Common myeloid progenitor, CD34-positive (primary cell): ENCODE data around the gene NAB2.

Experiments used
- CTCF ChIA-PET: fragments of 350-600 bp; sonication (Branson Sonifier 250); formaldehyde crosslinking; loops from one replicate; lab custom pipeline; 2021; ENCODE audit warnings: antibody characterized with exemption; lab: Charles Lee
- POLR2A ChIA-PET: fragments of 350-600 bp; sonication (Branson Sonifier 250); formaldehyde crosslinking; loops from one replicate; lab custom pipeline; 2021; ENCODE audit warnings: antibody characterized with exemption; lab: Charles Lee
- DNase-seq, 3 donors: peaks; one replicate each; pipeline versions ENCODE4 v3.0.0 to v3.0.0-alpha.2; 2013
- H3K27ac ChIP-seq, 2 experiments: 1 replicate in 1 of 2; 2 replicates in 1 of 2; pipeline ENCODE4 v1.7.0; 2013; ENCODE audit warnings: inconsistent platforms in 2 of 2, low read length in 2 of 2, mild to moderate bottlenecking in 2 of 2, low read depth in 1 of 2, moderate library complexity in 1 of 2; ENCODE audit not compliant: severe bottlenecking in 2 of 2, insufficient read depth in 1 of 2, poor library complexity in 1 of 2
- H3K27me3 ChIP-seq, 5 experiments: replicated peaks in 2 of 5; 1 replicate in 3 of 5; 2 replicates in 2 of 5; pipeline versions ENCODE4 v1.6.1 to v1.7.0; 2013; ENCODE audit warnings: low read length in 4 of 5, mild to moderate bottlenecking in 2 of 5, moderate library complexity in 2 of 5, inconsistent platforms in 1 of 5; ENCODE audit not compliant: insufficient read depth in 5 of 5, control insufficient read depth in 4 of 5
- H3K36me3 ChIP-seq, 4 experiments: 1 replicate in 2 of 4; 2 replicates in 2 of 4; pipeline versions ENCODE4 v1.6.1 to v1.7.0; 2013; ENCODE audit warnings: low read length in 3 of 4, control low read depth in 1 of 4, mild to moderate bottlenecking in 1 of 4; ENCODE audit not compliant: control insufficient read depth in 4 of 4, insufficient read depth in 4 of 4
- H3K4me1 ChIP-seq, 4 experiments: 1 replicate in 3 of 4; 2 replicates in 1 of 4; pipeline versions ENCODE4 v1.6.1 to v1.7.1; 2013; ENCODE audit warnings: low read length in 3 of 4, mild to moderate bottlenecking in 3 of 4, control low read depth in 1 of 4, inconsistent platforms in 1 of 4, moderate library complexity in 1 of 4; ENCODE audit not compliant: control insufficient read depth in 4 of 4, insufficient read depth in 4 of 4; ENCODE audit errors: control extremely low read depth in 1 of 4
- H3K4me3 ChIP-seq, 7 experiments: 1 replicate in 4 of 7; 2 replicates in 3 of 7; pipeline versions ENCODE4 v1.5.1 to v1.7.0; 2013; ENCODE audit warnings: mild to moderate bottlenecking in 7 of 7, low read length in 6 of 7, moderate library complexity in 6 of 7, inconsistent platforms in 2 of 7, low read depth in 2 of 7, control low read depth in 1 of 7; ENCODE audit not compliant: insufficient read depth in 4 of 7, control insufficient read depth in 1 of 7; ENCODE audit errors: extremely low read depth in 1 of 7
- H3K9me3 ChIP-seq, 5 experiments: 1 replicate in 4 of 5; 2 replicates in 1 of 5; pipeline versions ENCODE4 v1.6.1 to v1.7.1; 2013; ENCODE audit warnings: low read length in 4 of 5, mild to moderate bottlenecking in 2 of 5, inconsistent platforms in 1 of 5, low read depth in 1 of 5, moderate library complexity in 1 of 5; ENCODE audit not compliant: control insufficient read depth in 4 of 5, insufficient read depth in 2 of 5; ENCODE audit errors: control extremely low read depth in 1 of 5
- WGBS: methylation state at CpG from one replicate; pipeline ENCODE4 v1.1.5; 2013; ENCODE audit not compliant: insufficient coverage; 5-methylcytosine and 5-hydroxymethylcytosine counted together

NAB2 gene

DNA sequence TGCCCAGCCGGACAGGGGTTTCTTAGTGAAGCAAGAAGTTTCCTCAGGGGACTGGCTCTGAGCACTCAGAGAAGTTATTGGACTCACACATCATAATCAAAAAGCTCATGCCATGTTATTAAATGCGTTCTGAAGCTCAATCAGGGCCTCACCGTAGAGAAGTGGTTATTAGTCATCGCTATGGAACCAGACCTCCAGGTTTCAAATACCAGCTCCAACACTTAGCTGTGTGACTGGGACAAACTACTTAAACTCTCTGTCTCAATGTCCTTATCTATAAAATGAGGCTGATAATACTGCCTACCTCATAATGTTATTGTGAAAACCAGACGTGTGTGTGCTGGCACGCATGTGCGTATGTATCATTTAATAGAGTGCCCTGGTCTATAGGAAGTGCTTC, 14.9 kb downstream of the NAB2 start:
- Histone ChIP-seq H3K27ac (no peak overlapping the region), H3K36me3 (peaks cover 14 to 76% (median 67%) of the 10 kb centered on the region in 4 experiments), H3K4me3 (no peak overlapping the region), H3K4me1 (peaks cover 0 to 12% (median 8%) of the 10 kb centered on the region in 4 experiments), H3K27me3 (no peaks in the 10 kb centered on the region), H3K9me3 (no peaks in the 10 kb centered on the region)
- POLR2A ChIA-PET: interaction anchor here (1.9 kb wide), 1 partner anchor 16 kb away, joined by 4 read pairs; no protein-coding TSS in a partner anchor
- DNase-seq: no peak
- CTCF ChIA-PET: interaction anchor here (1.0 to 27.7 kb wide), 3 partner anchors 8 to 70 kb away, joined by 3 to 835 read pairs (median 244); partner anchors contain the start of gene NEMP1
- WGBS: 100% methylated on average over 5 of the region's 7 CpGs

DNA sequence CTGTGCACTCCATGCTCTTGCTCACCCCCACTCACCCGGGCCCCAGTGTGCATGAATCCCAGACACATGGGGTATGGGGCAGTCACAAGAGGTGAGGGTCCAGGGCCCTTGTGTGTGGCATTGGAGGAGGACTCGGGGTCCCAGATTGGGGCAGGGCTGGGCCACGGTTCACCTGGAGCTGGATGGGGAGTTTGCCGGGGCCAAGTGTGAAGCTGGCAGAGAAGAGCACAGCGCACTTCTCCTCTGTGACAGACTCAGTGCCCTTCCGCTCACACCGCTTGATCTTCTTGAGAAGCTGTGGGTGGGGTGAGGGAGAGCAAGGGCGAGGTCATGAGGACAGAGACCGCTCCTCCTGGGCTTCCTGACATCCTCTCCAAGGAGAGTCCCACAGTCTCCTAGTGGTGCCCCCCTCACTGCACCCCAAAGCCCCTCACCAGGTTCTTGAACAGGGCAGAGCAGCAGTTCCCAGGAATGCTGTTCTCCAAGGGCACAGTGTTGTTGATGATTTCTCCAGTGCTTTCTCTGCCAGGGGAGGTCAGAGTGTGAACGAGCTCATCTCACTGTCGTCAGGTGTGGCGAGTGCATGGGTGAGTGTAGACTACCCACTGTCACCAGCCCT, 15.5 kb downstream of the NAB2 start:
- ChIA-PET CTCF (interaction anchor here (0.7 to 27.7 kb wide), 4 partner anchors 8 to 70 kb away, joined by 3 to 835 read pairs (median 124); partner anchors contain the start of gene NEMP1), POLR2A (interaction anchor here (1.9 kb wide), 1 partner anchor 17 kb away, joined by 4 read pairs; no protein-coding TSS in a partner anchor)
- WGBS: 100% methylated on average over 8 of the region's 12 CpGs
- no peak overlapping the region for H3K27ac ChIP-seq
- H3K4me3 ChIP-seq: no peak overlapping the region
- H3K4me1 ChIP-seq: peaks cover 0 to 12% (median 10%) of the 10 kb centered on the region in 4 experiments
- H3K9me3 ChIP-seq: no peaks in the 10 kb centered on the region
- peaks cover 14 to 71% (median 62%) of the 10 kb centered on the region in 4 experiments for H3K36me3 ChIP-seq
- no peak for DNase-seq
- H3K27me3 ChIP-seq: no peaks in the 10 kb centered on the region

- Histone ChIP-seq H3K9me3 (no peaks in the 10 kb centered on the region), H3K4me3 (no peak overlapping the region), H3K36me3 (peaks cover 13 to 63% (median 55%) of the 10 kb centered on the region in 4 experiments), H3K27me3 (no peaks in the 10 kb centered on the region), H3K4me1 (peaks cover 6 to 20% (median 18%) of the 10 kb centered on the region in 4 experiments), H3K27ac (no peak overlapping the region)
- no peak for DNase-seq
- POLR2A ChIA-PET: interaction anchor here (1.9 kb wide), 1 partner anchor 17 kb away, joined by 4 read pairs; no protein-coding TSS in a partner anchor
- CTCF ChIA-PET: interaction anchor here (0.7 to 27.7 kb wide), 4 partner anchors 9 to 34 kb away, joined by 3 to 835 read pairs (median 152); partner anchors contain the start of gene NEMP1
- WGBS: over 99% methylated on average over 13 of the region's 14 CpGs
Observed at GRCh38 chr12:57105011-57105753, 16.3 kb downstream of the NAB2 start.

DNA sequence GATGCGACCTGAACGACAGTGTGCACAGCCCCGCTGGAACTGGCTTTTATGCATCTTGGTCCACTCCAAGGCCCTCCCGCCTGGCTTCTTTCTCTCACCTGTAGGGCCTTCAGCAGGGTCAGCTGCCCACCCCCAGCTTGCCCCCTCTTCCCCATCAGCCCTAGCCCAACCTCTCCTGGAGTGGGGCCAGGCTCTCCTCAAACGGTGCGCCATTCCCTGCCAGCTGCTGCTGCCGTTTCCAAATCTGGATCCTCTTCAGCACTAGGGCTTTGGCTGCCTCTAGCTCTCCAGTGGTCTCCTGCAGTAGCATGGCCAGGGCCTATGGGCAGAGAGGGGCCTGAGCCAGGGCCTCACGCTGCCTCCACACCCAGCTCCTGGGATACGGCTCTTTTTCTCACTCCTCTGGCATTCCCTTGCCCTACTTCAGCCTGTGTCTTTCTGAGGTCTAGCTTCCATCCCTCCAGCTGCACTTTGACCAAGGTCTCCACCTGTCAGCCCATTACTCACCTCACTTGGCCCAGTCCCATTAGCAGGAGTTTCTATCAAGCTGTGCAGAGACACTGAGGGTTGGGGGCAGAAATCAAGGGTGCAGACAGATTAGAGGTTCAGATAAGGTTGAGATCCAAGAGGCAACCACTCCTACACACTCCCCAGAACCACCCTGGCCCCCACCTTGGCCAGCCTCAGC, 17.3 kb downstream of the NAB2 start:
- WGBS: 95% methylated on average over 9 of the region's 9 CpGs
- Histone ChIP-seq H3K4me3 (no peak overlapping the region), H3K4me1 (peaks cover 6 to 28% (median 23%) of the 10 kb centered on the region in 4 experiments), H3K36me3 (peaks cover 13 to 61% (median 52%) of the 10 kb centered on the region in 4 experiments), H3K27me3 (no peaks in the 10 kb centered on the region), H3K9me3 (no peaks in the 10 kb centered on the region), H3K27ac (no peak overlapping the region)
- DNase-seq: no peak
- POLR2A ChIA-PET: no interaction called here
- CTCF ChIA-PET: interaction anchor here (1.8 to 27.7 kb wide), 4 partner anchors 10 to 35 kb away, joined by 6 to 835 read pairs (median 152); partner anchors contain the start of gene NEMP1

GRCh38 chr12:57107456-57108155, 18.7 kb downstream of the NAB2 start:
- no peaks in the 10 kb centered on the region for H3K27me3 ChIP-seq
- H3K4me1 ChIP-seq: peaks cover 6 to 35% (median 29%) of the 10 kb centered on the region in 4 experiments
- no peak for DNase-seq
- H3K9me3 ChIP-seq: no peaks in the 10 kb centered on the region
- H3K27ac ChIP-seq: no peak overlapping the region
- peaks cover 13 to 52% (median 46%) of the 10 kb centered on the region in 4 experiments for H3K36me3 ChIP-seq
- POLR2A ChIA-PET: no interaction called here
- no peak overlapping the region for H3K4me3 ChIP-seq
- WGBS: 99% methylated on average over 4 of the region's 7 CpGs
- CTCF ChIA-PET: interaction anchor here (1.2 to 27.7 kb wide), 6 partner anchors 8 to 65 kb away, joined by 3 to 835 read pairs (median 33); partner anchors contain the start of gene NEMP1
